ENCODE measurements around the gene RAB40A. TPM values are rescaled to one million over a fixed set of nuclear protein-coding genes. Genes with fewer than 3 reads are reported as not detected.
A peak's percentile ranks its signal among the peaks of the same experiment; 100 is the strongest.

The RAB40A gene
- total RNA-seq, 1 experiment from 2014 or later: 0.10 TPM

GRCh38 chrX:103536732-103537131 is 17.4 kb upstream of the RAB40A start:
- Histone ChIP-seq H3K4me3 (ENCODE audit: insufficient read depth, low read depth, low read length) (no peak overlapping the region), H3K27me3 (ENCODE audit: control insufficient read depth, insufficient read depth, low read length) (no peaks in the 10 kb centered on the region), H3K36me3 (replicated peaks; ENCODE audit: control insufficient read depth, insufficient read depth, low read length) (no peaks in the 10 kb centered on the region)
- DNase-seq: no peak

DNA sequence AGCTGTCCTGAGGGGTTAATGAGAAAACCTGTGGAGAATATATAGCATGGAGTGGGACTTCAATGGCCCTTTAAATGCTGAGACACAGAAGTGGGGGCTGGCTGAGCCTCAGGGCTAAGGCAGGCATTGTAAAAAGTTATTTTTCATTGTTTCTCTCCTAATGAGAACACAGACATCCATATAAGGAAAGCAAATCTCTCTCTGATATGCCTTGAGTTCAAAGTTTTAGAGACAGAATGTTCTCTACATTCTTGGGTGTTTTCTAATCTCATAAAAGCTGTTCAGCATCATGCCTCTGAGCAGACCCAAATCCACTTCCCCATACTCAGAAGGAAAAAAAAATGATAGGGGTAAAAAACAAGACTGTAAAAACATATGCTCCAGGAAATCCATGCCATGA is 16.8 kb upstream of the RAB40A start:
- H3K36me3 ChIP-seq (replicated peaks; ENCODE audit: control insufficient read depth, insufficient read depth, low read length): no peaks in the 10 kb centered on the region
- H3K27me3 ChIP-seq (ENCODE audit: control insufficient read depth, insufficient read depth, low read length): no peaks in the 10 kb centered on the region
- no peak for DNase-seq
- no peak overlapping the region for H3K4me3 ChIP-seq (ENCODE audit: insufficient read depth, low read depth, low read length)

DNA sequence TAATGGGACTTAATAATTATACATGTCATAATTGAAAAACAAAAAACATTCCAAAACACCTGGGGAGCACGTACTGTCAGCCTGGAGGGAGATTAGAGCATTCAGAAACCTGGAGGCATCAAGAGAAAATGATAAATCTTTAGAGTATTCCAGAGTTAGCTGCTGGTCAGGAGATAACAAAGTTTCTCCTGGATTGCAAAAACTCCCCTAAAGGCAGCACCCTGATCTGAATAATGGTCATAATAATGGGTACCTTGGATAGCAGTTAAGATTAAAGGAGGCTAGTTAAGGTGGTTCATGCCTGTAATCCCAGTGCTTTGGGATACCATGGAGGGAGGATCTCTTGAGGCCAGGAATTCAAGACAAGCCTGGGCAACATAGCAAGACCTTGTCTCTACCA is 15.9 kb upstream of the RAB40A start:
- no peak for DNase-seq
- H3K4me3 ChIP-seq (ENCODE audit: insufficient read depth, low read depth, low read length): no peak overlapping the region
- H3K36me3 ChIP-seq (replicated peaks; ENCODE audit: control insufficient read depth, insufficient read depth, low read length): no peaks in the 10 kb centered on the region
- no peaks in the 10 kb centered on the region for H3K27me3 ChIP-seq (ENCODE audit: control insufficient read depth, insufficient read depth, low read length)

DNA sequence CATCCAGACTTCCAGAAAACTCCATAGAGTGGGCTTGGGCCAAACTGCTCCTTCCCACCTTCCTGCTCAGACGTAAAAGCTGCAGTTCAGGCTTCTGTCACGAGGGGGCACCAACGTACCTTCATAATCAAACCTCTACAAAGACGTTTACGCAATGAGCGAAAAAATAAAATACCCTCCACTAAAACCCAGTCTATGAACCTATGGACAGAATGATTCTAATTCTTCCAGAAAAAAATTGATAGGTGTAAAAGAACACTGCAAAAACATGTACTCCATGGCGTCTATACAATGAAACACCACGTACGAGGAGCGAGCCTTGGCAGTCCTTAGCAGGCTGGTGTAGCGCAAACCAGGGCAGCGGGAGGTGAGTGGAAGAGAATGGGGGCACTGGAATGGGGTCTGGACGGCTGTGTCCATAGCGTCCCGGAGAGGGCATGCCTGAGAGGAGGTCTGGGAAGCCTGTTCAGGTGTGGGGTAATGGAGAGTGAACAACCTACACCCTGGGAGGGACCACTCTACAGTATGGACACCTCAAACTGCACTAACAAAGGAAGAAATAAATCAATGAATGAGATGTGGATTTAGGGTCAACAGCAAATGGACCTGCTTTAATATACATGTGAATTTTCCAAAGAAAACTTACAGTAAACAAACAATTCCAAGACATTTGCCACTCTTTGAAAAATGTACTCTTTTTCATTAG is 14.4 kb upstream of the RAB40A start:
- Histone ChIP-seq H3K4me3 (ENCODE audit: insufficient read depth, low read depth, low read length) (peak overlapping the region; percentile 12; the same call in 1 of the 2 replicates), H3K27me3 (ENCODE audit: control insufficient read depth, insufficient read depth, low read length) (no peaks in the 10 kb centered on the region), H3K36me3 (replicated peaks; ENCODE audit: control insufficient read depth, insufficient read depth, low read length) (no peaks in the 10 kb centered on the region; the same call in 1 of the 2 replicates)
- DNase-seq: peak; percentile 7

DNA sequence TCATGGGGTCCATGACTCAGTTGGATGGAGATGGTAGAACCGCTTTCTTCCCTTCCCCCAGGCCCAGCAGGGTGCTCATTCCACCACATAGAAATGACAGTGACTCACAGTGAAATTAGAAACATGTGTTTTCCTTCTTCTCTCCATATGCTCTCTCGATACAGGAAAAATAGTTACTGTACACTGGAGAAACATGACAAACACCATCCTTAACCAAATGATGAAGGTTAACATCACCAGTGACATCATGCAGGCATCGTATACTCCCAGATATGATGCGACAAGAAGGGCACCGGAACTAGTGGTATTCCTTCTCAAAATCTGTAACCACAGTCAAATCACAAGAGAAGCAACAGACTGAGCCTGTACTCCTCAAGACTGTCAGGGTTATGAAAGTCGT is 11.7 kb upstream of the RAB40A start:
- Histone ChIP-seq H3K27me3 (ENCODE audit: control insufficient read depth, insufficient read depth, low read length) (no peaks in the 10 kb centered on the region), H3K4me3 (ENCODE audit: insufficient read depth, low read depth, low read length) (no peak overlapping the region)
- no peak for DNase-seq

GRCh38 chrX:103530545-103530944 is 11.3 kb upstream of the RAB40A start:
- Histone ChIP-seq H3K27me3 (ENCODE audit: control insufficient read depth, insufficient read depth, low read length) (no peaks in the 10 kb centered on the region), H3K4me3 (ENCODE audit: insufficient read depth, low read depth, low read length) (no peak overlapping the region), H3K36me3 (replicated peaks; ENCODE audit: control insufficient read depth, insufficient read depth, low read length) (no peaks in the 10 kb centered on the region; the same call in 1 of the 2 replicates)
- DNase-seq: no peak

More for the DNA sequence above, 11.7 kb upstream of the RAB40A start:
- H3K36me3 ChIP-seq (replicated peaks; ENCODE audit: control insufficient read depth, insufficient read depth, low read length): no peaks in the 10 kb centered on the region; the same call in 1 of the 2 replicates

DNA sequence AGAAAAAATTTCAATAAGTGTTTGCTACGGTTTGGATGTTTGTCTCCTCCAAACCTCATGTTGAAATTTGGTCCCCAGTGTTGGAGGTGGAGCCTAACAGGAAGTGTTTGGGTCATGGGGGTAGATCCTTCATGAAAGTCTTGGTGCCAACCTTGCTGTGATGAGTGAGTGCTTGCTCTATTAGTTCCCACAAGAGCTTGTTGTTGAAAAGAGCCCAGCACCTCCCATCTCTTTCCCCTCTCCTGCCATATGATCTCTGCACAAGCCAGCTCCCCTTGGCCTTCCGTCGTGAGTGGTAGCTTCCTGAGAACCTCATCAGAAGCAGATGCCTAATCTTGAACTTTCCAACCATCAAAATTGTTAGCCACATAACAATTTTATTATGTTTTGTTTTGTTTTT is 10.3 kb upstream of the RAB40A start:
- H3K27me3 ChIP-seq (ENCODE audit: control insufficient read depth, insufficient read depth, low read length): no peaks in the 10 kb centered on the region
- DNase-seq: no peak
- H3K4me3 ChIP-seq (ENCODE audit: insufficient read depth, low read depth, low read length): no peak overlapping the region
- no peaks in the 10 kb centered on the region; the same call in 1 of the 2 replicates for H3K36me3 ChIP-seq (replicated peaks; ENCODE audit: control insufficient read depth, insufficient read depth, low read length)

DNA sequence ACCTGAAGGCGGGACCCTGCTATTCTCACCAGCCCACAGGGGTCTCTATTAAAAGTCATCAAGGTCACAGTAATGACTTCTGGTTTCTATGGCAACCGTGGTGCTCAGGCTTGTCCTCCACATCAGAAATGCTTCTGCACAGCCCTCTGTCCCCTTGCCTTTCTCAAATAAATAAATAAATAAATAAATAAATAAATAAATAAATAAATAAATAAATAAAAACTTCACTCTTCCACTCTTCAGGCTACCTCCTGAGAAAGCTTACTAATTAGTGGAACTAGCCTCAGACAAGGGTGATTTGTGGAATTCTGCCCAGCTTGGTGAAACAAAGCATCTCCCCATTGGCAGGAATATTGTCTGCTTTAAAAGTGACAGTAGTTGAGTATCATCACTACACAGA is 5.5 kb upstream of the RAB40A start:
- no peak for DNase-seq
- H3K4me3 ChIP-seq (ENCODE audit: insufficient read depth, low read depth, low read length): no peak overlapping the region
- H3K27me3 ChIP-seq (ENCODE audit: control insufficient read depth, insufficient read depth, low read length): no peaks in the 10 kb centered on the region
- H3K36me3 ChIP-seq (replicated peaks; ENCODE audit: control insufficient read depth, insufficient read depth, low read length): no peaks in the 10 kb centered on the region

DNA sequence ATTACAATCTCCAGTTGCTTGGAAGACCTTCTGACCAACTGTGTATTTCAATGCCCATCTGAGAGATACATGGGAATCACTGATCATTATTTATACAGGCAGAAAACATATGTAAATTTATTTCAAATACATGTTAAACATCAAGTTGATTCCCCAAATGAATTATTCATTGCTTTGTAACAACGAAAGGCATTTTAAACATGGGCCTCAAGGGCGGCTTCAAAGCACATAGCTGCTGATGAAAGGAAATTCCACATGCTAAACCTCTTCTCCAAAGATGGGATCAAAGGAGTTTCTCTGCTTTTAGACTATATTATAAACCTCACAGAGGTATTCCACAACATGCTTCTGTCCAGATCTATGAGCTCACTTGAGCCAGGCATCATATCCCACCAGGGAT is 4.3 kb upstream of the RAB40A start:
- Histone ChIP-seq H3K27me3 (ENCODE audit: control insufficient read depth, insufficient read depth, low read length) (no peaks in the 10 kb centered on the region), H3K36me3 (replicated peaks; ENCODE audit: control insufficient read depth, insufficient read depth, low read length) (no peaks in the 10 kb centered on the region), H3K4me3 (ENCODE audit: insufficient read depth, low read depth, low read length) (no peak overlapping the region)
- DNase-seq: no peak

GRCh38 chrX:103520386-103520785 is 1.1 kb upstream of the RAB40A start:
- H3K27me3 ChIP-seq (ENCODE audit: control insufficient read depth, insufficient read depth, low read length): no peaks in the 10 kb centered on the region
- H3K4me3 ChIP-seq (ENCODE audit: insufficient read depth, low read depth, low read length): no peak overlapping the region
- no peaks in the 10 kb centered on the region for H3K36me3 ChIP-seq (replicated peaks; ENCODE audit: control insufficient read depth, insufficient read depth, low read length)
- DNase-seq: no peak

DNA sequence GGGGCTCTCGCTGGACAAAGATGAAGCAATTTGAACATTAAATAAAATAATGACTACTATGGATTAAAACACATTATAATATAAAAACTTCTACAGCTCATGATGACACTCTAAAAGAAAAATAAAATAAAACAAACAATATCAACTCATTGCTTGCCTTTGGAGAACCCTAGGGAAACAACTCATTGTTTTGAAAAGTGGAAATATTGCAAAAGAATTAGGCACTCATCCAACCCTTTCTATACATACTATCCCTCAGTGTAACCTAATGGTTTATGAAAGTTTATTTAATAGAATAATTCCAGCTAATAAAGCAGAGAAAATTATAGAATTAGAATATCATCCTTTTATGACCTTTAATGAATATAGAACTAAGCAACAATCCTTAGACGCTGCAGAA is 718 bp downstream of the RAB40A start:
- Histone ChIP-seq H3K4me3 (ENCODE audit: insufficient read depth, low read depth, low read length) (no peak overlapping the region), H3K36me3 (replicated peaks; ENCODE audit: control insufficient read depth, insufficient read depth, low read length) (no peaks in the 10 kb centered on the region), H3K27me3 (ENCODE audit: control insufficient read depth, insufficient read depth, low read length) (no peaks in the 10 kb centered on the region)
- DNase-seq: no peak

DNA sequence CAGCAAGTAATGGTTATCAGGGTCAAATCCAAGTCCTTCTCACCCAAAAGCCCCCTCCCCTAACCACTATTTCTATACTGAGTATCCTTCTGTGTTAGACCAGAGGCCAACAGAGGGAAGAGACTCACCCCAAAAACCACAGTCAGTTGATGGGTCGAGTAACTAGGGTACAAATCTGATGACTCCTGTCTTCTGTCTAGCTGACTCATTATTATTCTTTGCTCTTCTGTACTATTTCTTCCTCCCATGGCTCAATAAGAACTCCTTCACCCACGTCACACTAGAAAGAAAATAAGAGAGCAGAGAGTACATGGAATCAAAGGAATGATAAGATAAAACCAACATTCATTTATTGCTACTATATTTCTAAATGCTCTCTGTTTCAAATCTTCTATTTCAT is 2.0 kb downstream of the RAB40A start:
- no peak for DNase-seq
- Histone ChIP-seq H3K36me3 (replicated peaks; ENCODE audit: control insufficient read depth, insufficient read depth, low read length) (no peaks in the 10 kb centered on the region), H3K4me3 (ENCODE audit: insufficient read depth, low read depth, low read length) (no peak overlapping the region), H3K27me3 (ENCODE audit: control insufficient read depth, insufficient read depth, low read length) (no peaks in the 10 kb centered on the region)

GRCh38 chrX:103513476-103514108 is 5.7 kb downstream of the RAB40A start:
- H3K27me3 ChIP-seq (ENCODE audit: control insufficient read depth, insufficient read depth, low read length): no peaks in the 10 kb centered on the region
- H3K4me3 ChIP-seq (ENCODE audit: insufficient read depth, low read depth, low read length): no peak overlapping the region
- DNase-seq: no peak

GRCh38 chrX:103513067-103513466 is 6.2 kb downstream of the RAB40A start:
- no peak for DNase-seq
- Histone ChIP-seq H3K36me3 (replicated peaks; ENCODE audit: control insufficient read depth, insufficient read depth, low read length) (no peaks in the 10 kb centered on the region), H3K4me3 (ENCODE audit: insufficient read depth, low read depth, low read length) (no peak overlapping the region), H3K27me3 (ENCODE audit: control insufficient read depth, insufficient read depth, low read length) (no peaks in the 10 kb centered on the region; the same call in 1 of the 2 replicates)

More at GRCh38 chrX:103513476-103514108, 5.7 kb downstream of the RAB40A start:
- no peaks in the 10 kb centered on the region for H3K36me3 ChIP-seq (replicated peaks; ENCODE audit: control insufficient read depth, insufficient read depth, low read length)

GRCh38 chrX:103510031-103510430 is 9.3 kb downstream of the RAB40A start:
- no peaks in the 10 kb centered on the region; the same call in 1 of the 2 replicates for H3K27me3 ChIP-seq (ENCODE audit: control insufficient read depth, insufficient read depth, low read length)
- DNase-seq: no peak
- H3K4me3 ChIP-seq (ENCODE audit: insufficient read depth, low read depth, low read length): no peak overlapping the region
- H3K36me3 ChIP-seq (replicated peaks; ENCODE audit: control insufficient read depth, insufficient read depth, low read length): no peaks in the 10 kb centered on the region
